GM19043 (cell line): ENCODE data around the gene OGFRL1.

Source experiments
- ATAC-seq: cut with Tn5 transposase; IDR thresholded peaks from one replicate; pipeline ENCODE4 v1.9.1; 2021; ENCODE audit warnings: low read depth; ENCODE audit not compliant: unreplicated experiment

The OGFRL1 gene

DNA sequence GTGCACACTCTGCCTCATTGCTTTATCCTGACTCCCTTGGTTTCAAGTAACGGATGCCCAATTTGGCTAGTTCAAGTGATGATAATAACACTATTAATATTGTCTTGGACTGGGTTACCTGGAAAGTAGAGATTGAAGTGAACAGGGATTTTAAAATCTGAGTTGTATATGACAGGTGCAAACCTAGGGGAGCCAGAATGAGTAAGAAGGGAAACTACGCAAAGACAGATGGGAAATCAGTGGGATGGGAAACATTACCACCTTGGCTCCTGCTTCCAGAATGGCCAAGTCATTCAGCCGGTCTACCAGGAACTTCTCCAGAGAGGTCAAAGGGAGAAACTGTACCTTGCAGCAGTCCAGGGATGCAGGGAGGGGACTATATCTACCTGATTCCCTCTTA is 41.9 kb downstream of the OGFRL1 start:
- no peak for ATAC-seq

DNA sequence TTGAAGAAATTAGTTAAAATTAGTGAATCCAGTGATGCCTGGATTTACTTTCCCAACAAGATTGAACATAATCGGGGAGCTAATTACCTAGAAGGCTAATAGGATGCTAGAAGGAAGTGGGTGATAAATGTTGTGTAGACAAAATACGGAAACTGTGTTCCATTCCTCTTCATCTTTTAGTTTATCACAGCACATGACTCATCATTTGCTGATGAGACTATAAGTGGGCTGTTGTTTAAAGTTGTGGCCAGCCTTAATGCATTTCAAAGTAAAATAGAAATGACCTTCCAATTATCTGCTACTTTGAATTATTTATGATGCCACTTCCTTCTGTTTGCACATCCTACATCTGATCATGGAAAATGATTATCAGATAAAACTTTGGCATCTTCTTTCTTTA is 43.4 kb downstream of the OGFRL1 start:
- no peak for ATAC-seq

- ATAC-seq, result no peak
Observed at GRCh38 chr6:71333050-71333449, 44.4 kb downstream of the OGFRL1 start.

DNA sequence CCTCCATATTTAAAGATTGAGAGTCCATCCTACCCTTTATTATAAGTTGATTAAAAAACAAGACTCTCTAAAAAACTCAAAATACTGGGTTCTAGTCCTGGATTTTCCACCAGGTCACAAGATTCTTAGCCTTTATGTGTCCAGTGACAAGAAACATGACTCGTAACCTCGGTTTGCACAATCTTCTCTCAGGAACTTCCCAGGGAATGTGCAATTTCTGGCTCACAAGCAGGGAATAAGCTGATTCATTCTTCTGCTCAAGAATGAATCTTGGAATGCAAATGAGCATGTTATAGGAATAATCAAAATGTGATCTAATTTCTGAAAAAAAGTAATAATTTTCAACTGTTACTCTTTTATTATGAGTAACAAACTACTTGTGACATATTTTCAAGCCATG is 45.1 kb downstream of the OGFRL1 start:
- no peak for ATAC-seq

GRCh38 chr6:71334768-71335167 is 46.2 kb downstream of the OGFRL1 start:
- ATAC-seq, result peak; percentile 67

GRCh38 chr6:71335544-71335943 is 46.9 kb downstream of the OGFRL1 start:
- ATAC-seq, result no peak

- no peak for ATAC-seq
Observed at GRCh38 chr6:71336901-71337300, 48.3 kb downstream of the OGFRL1 start.

DNA sequence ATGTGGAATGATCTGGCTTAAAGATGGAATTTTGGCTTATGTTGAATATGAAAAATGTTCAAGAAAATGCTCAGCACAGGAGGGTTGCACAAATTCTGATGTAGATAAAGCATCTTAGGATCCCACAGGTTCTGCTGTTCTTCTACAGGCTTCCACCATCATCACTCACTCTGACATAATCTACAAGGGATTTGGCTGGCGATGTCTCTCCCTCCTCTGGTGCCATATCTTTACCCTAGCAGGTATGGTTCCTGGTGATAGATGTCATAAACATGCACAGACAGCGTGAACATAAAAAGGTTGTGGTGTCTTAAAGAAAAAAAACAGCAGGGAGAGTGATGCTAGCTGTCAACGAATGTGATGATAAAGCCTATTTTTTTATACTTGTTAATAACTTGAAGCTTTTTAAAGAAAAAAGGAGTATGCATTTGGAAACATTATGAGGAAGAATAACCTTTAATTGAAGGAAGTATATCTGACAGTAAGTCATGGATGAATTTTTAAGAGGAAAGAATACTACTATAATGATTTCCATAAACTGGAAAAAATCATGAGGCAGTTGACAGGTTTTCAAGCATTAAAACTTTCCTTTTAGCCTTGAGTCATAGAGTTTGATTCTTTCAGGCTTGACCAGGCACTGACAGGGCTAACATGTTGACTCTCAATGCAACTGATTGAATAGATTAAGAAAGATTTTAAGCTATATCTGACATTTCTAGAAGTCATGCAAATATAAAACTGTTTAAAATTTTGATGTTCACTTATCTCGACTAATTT is 50.1 kb downstream of the OGFRL1 start:
- no peak for ATAC-seq

- ATAC-seq, result no peak
Observed at GRCh38 chr6:71342772-71343171, 54.2 kb downstream of the OGFRL1 start.

GRCh38 chr6:71345476-71346333 is 57.1 kb downstream of the OGFRL1 start:
- ATAC-seq, result no peak

- no peak for ATAC-seq
Observed at GRCh38 chr6:71346334-71346694, 57.7 kb downstream of the OGFRL1 start.

- ATAC-seq, result no peak
Observed at GRCh38 chr6:71347119-71347518, 58.5 kb downstream of the OGFRL1 start.

DNA sequence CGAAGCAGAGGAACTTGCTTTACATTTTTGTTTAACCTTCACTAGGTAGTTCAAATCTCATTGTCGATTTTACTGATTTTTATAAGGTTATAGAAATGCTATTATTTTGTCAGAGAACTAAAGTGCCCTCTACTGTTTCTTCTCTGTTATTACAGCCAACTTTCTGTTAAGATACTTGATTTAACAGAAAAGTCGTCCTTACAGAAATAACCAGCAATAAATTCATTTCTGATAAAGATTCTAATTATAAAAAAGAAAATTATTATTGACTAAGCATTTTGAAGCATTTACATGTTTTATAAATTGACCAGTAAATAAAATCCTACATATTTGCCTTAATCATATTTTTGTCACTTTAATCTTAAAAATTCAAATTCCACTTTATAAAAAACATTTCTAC is 60.8 kb downstream of the OGFRL1 start:
- no peak for ATAC-seq

GRCh38 chr6:71349976-71350615 is 61.5 kb downstream of the OGFRL1 start:
- no peak for ATAC-seq

GRCh38 chr6:71351190-71351589 is 62.6 kb downstream of the OGFRL1 start:
- no peak for ATAC-seq
